H1 (cell line): Measurements from ENCODE around the gene MYO5A. TPM values are rescaled to one million over a fixed set of nuclear protein-coding genes. Genes with fewer than 3 reads are reported as not detected.

Experiments
- CTBP2 ChIP-seq: IDR thresholded peaks from 2 replicates; pipeline ENCODE4 v1.7.0; 2011; ENCODE audit warnings: borderline replicate concordance, mild to moderate bottlenecking, moderate library complexity, mixed read lengths, low read length; ENCODE audit not compliant: insufficient read depth, insufficient read length
- FOSL1 ChIP-seq: IDR thresholded peaks from 2 replicates; pipeline ENCODE4 v1.6.1; 2011; ENCODE audit warnings: mild to moderate bottlenecking, low read depth, low read length, moderate library complexity; ENCODE audit not compliant: insufficient read depth
- KDM5A ChIP-seq: fragments of 200-600 bp; IDR thresholded peaks from 2 replicates; pipeline ENCODE4 v1.7.1; 2012; ENCODE audit warnings: mild to moderate bottlenecking, low read length, inconsistent platforms, mixed read lengths
- SP2 ChIP-seq: IDR thresholded peaks from 2 replicates; pipeline ENCODE4 v1.6.1; 2012; ENCODE audit warnings: mild to moderate bottlenecking, low read length, inconsistent platforms
- SRF ChIP-seq: IDR thresholded peaks from 2 replicates; pipeline ENCODE4 v1.6.1; 2011; ENCODE audit warnings: mild to moderate bottlenecking, low read depth, low read length, moderate library complexity
- polyA plus RNA-seq, 7 experiments: library from polyadenylated mRNA; depleted of rRNA in 3 of 7; stranded (reverse) in 5 of 7; unstranded in 2 of 7; fragments of >200 nt in 5 of 7; fragments of 200-250 nt in 2 of 7; gene quantifications; 1 replicate in 5 of 7; 2 replicates in 1 of 7; 4 replicates in 1 of 7; pipeline versions ENCODE4 v1.2.1 to v1.2.3, GENCODE V29; 2011 to 2013; ENCODE audit warnings: missing spikeins in 2 of 7, mixed read lengths in 2 of 7
- total RNA-seq: library from RNA; stranded (reverse); fragmentation: NEBNext Ultra II Directional; extraction: Animal tissue kit (Norgen Biotek cat#: 25700); gene quantifications from 2 replicates; pipeline ENCODE4 v1.2.1, GENCODE V29; 2021
- TF ChIP-seq, protein P1 (sequence below): fragments of 300-600 bp; sonication (generic); IDR thresholded peaks from 2 replicates; pipeline ENCODE4 v1.7.1; 2012; ENCODE audit warnings: low read length, moderate library complexity, mild to moderate bottlenecking, inconsistent platforms; ENCODE audit not compliant: insufficient replicate concordance

The MYO5A gene
- total and polyA plus RNA-seq, 2 of the 8 experiments (the other 6 are each of a cell fraction or from before 2014, with no cell fraction given) = 11.4 to 24.7 TPM

- TF ChIP-seq, protein P1, sequence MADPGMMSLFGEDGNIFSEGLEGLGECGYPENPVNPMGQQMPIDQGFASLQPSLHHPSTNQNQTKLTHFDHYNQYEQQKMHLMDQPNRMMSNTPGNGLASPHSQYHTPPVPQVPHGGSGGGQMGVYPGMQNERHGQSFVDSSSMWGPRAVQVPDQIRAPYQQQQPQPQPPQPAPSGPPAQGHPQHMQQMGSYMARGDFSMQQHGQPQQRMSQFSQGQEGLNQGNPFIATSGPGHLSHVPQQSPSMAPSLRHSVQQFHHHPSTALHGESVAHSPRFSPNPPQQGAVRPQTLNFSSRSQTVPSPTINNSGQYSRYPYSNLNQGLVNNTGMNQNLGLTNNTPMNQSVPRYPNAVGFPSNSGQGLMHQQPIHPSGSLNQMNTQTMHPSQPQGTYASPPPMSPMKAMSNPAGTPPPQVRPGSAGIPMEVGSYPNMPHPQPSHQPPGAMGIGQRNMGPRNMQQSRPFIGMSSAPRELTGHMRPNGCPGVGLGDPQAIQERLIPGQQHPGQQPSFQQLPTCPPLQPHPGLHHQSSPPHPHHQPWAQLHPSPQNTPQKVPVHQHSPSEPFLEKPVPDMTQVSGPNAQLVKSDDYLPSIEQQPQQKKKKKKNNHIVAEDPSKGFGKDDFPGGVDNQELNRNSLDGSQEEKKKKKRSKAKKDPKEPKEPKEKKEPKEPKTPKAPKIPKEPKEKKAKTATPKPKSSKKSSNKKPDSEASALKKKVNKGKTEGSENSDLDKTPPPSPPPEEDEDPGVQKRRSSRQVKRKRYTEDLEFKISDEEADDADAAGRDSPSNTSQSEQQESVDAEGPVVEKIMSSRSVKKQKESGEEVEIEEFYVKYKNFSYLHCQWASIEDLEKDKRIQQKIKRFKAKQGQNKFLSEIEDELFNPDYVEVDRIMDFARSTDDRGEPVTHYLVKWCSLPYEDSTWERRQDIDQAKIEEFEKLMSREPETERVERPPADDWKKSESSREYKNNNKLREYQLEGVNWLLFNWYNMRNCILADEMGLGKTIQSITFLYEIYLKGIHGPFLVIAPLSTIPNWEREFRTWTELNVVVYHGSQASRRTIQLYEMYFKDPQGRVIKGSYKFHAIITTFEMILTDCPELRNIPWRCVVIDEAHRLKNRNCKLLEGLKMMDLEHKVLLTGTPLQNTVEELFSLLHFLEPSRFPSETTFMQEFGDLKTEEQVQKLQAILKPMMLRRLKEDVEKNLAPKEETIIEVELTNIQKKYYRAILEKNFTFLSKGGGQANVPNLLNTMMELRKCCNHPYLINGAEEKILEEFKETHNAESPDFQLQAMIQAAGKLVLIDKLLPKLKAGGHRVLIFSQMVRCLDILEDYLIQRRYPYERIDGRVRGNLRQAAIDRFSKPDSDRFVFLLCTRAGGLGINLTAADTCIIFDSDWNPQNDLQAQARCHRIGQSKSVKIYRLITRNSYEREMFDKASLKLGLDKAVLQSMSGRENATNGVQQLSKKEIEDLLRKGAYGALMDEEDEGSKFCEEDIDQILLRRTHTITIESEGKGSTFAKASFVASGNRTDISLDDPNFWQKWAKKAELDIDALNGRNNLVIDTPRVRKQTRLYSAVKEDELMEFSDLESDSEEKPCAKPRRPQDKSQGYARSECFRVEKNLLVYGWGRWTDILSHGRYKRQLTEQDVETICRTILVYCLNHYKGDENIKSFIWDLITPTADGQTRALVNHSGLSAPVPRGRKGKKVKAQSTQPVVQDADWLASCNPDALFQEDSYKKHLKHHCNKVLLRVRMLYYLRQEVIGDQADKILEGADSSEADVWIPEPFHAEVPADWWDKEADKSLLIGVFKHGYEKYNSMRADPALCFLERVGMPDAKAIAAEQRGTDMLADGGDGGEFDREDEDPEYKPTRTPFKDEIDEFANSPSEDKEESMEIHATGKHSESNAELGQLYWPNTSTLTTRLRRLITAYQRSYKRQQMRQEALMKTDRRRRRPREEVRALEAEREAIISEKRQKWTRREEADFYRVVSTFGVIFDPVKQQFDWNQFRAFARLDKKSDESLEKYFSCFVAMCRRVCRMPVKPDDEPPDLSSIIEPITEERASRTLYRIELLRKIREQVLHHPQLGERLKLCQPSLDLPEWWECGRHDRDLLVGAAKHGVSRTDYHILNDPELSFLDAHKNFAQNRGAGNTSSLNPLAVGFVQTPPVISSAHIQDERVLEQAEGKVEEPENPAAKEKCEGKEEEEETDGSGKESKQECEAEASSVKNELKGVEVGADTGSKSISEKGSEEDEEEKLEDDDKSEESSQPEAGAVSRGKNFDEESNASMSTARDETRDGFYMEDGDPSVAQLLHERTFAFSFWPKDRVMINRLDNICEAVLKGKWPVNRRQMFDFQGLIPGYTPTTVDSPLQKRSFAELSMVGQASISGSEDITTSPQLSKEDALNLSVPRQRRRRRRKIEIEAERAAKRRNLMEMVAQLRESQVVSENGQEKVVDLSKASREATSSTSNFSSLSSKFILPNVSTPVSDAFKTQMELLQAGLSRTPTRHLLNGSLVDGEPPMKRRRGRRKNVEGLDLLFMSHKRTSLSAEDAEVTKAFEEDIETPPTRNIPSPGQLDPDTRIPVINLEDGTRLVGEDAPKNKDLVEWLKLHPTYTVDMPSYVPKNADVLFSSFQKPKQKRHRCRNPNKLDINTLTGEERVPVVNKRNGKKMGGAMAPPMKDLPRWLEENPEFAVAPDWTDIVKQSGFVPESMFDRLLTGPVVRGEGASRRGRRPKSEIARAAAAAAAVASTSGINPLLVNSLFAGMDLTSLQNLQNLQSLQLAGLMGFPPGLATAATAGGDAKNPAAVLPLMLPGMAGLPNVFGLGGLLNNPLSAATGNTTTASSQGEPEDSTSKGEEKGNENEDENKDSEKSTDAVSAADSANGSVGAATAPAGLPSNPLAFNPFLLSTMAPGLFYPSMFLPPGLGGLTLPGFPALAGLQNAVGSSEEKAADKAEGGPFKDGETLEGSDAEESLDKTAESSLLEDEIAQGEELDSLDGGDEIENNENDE = no peak
- TF ChIP-seq FOSL1 (no peak), SP2 (no peak), KDM5A (no peak), CTBP2 (no peak), SRF (no peak)
These were observed 65.8 kb downstream of the MYO5A start (continued) for GRCh38 chr15:52462806-52463360.
